Mesodermal cell (in vitro differentiated cells): ENCODE results near the gene BMERB1.

Experiments used
- H3K27ac ChIP-seq: 2 replicates; pipeline ENCODE4 v1.7.0; 2013; ENCODE audit warnings: mild to moderate bottlenecking, low read depth, low read length, moderate library complexity; ENCODE audit not compliant: severe bottlenecking
- H3K36me3 ChIP-seq: 2 replicates; pipeline ENCODE4 v1.7.1; 2013; ENCODE audit warnings: mild to moderate bottlenecking, low read length, moderate library complexity; ENCODE audit not compliant: control insufficient read depth, insufficient read depth
- H3K4me1 ChIP-seq: one replicate; pipeline ENCODE4 v1.7.1; 2013; ENCODE audit warnings: mild to moderate bottlenecking, low read length; ENCODE audit not compliant: insufficient read depth, control insufficient read depth, poor library complexity, severe bottlenecking
- H3K4me3 ChIP-seq: 2 replicates; pipeline ENCODE4 v1.7.0; 2013; ENCODE audit warnings: low read length, control low read depth, mild to moderate bottlenecking; ENCODE audit not compliant: insufficient read depth, poor library complexity, severe bottlenecking; ENCODE audit errors: extremely low read depth
- H3K9me3 ChIP-seq: 2 replicates; pipeline ENCODE4 v1.7.1; 2013; ENCODE audit warnings: mild to moderate bottlenecking, low read length, moderate library complexity; ENCODE audit not compliant: control insufficient read depth
- WGBS, 2 experiments: methylation state at CpG; one replicate each; pipeline ENCODE4 v1.1.5; 2013; ENCODE audit warnings: missing lambda C conversion rate in 2 of 2; ENCODE audit not compliant: insufficient coverage in 2 of 2; 5-methylcytosine and 5-hydroxymethylcytosine counted together

BMERB1 gene

DNA sequence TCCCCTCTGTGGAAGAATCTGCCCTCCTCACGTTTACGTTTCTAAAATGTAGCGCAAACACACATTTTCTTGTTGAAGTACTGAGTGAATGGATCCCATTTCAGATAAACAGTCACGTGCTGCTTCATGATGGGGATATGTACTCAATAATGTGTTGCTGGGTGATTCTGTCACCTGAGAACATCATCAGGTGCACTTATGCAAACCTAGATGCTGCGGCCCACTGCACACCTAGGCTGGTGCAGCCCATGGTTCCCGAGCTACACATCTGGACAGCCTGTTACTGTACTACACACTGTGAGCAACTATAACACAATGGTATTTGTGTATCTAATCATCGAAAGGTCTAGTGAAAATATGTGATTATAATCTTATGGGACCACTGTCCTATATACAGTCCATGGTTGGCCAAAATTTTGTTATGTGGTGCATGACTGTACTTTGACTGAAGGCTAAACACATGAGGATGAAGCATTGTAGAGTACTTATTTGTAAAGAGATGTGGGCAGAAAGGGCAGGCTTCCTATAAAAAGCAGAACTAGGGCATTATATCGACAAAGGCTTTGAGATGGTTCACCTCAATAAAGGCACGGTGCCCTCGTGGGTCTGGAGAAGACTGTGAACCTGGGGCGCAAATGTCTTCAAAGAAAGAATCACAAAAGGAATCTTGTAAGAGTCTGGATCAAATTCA, 182.2 kb downstream of the BMERB1 start:
- 98 to 99% methylated on average over 8 to 11 of the region's 11 CpGs for WGBS, 2 experiments
- Histone ChIP-seq H3K4me3 (no peak overlapping the region), H3K36me3 (peaks cover 89% of the 10 kb centered on the region), H3K4me1 (peaks cover 10% of the 10 kb centered on the region), H3K27ac (no peak overlapping the region), H3K9me3 (no peaks in the 10 kb centered on the region)

DNA sequence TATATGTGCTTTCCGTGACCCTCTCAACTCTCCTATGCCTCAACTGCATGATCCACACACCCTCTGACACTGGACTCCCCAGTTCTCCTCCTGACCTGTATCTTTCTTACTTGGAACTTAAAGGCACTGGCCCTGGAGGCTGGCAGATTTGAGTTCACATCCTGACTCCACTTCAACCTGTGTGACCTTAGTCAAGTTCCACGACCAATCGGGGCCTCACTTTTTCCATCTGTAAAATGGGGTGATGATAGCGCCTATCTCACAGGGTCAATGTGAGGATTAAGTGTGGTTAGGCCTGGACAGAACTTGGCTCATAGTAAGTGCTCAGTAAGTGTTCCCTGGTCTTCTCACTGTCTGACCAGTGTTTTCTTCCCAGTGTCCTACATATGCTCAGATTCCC, 183.5 kb downstream of the BMERB1 start:
- peaks cover 89% of the 10 kb centered on the region for H3K36me3 ChIP-seq
- H3K9me3 ChIP-seq: no peaks in the 10 kb centered on the region
- H3K27ac ChIP-seq: no peak overlapping the region
- 92 to 94% methylated on average over 1 to 2 of the region's 4 CpGs for WGBS, 2 experiments
- H3K4me3 ChIP-seq: no peak overlapping the region
- peaks cover 3% of the 10 kb centered on the region for H3K4me1 ChIP-seq

DNA sequence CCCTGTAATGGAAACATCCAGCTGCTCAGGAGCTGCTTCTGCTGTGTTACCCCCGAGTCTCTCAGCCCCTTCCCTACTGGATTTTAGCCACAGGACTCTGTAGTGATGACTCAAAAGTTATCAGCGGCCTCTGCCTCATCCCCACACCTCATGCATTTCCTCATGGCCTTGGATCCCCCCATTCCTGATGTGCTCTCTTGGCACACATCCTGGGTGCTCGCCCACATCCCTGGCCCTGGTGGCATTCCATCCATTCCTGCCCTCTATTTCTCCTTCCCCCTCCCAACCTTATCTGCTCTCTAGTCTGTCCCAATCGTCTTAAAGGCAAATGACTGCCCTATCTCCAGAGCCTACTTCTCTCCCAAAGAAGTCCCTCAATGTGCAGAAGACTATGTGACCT, 184.0 kb downstream of the BMERB1 start:
- Histone ChIP-seq H3K27ac (no peak overlapping the region), H3K4me1 (peaks cover 3% of the 10 kb centered on the region), H3K9me3 (no peaks in the 10 kb centered on the region), H3K36me3 (peaks cover 89% of the 10 kb centered on the region), H3K4me3 (no peak overlapping the region)
- WGBS, 2 experiments: 91 to 97% methylated on average over 4 of the region's 4 CpGs

DNA sequence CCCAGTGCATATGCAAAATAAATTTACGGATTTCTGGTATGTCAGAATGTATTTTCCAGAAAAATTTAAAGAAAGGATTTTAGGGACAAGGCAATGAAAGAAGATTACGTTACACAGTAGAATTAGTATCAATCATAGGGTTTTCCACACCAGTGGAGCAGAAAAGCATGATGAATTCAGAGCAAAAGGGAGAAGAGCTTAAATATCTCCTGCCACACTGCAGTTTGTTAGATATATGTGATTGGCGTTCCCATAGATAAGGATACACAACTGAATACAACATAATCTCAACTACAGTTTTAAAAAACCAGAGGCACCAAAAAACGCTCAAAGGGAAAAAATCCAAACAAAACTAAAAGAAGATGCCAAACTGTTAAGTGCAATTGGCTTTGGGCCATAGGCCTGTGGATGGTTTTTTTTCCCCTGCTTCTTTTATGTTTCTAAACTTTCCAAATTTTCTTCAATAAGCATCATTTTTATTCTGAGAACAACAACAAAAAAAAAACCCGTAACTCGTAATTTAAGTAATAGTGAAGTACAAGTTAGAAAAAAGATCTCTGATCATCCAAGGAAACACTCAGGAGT, 186.3 kb downstream of the BMERB1 start:
- Histone ChIP-seq H3K4me3 (no peak overlapping the region), H3K27ac (no peak overlapping the region), H3K36me3 (peaks cover 96% of the 10 kb centered on the region), H3K4me1 (peaks cover 3% of the 10 kb centered on the region), H3K9me3 (no peaks in the 10 kb centered on the region)
- WGBS, 2 experiments: 92 to 100% methylated on average over 1 to 2 of the region's 6 CpGs

DNA sequence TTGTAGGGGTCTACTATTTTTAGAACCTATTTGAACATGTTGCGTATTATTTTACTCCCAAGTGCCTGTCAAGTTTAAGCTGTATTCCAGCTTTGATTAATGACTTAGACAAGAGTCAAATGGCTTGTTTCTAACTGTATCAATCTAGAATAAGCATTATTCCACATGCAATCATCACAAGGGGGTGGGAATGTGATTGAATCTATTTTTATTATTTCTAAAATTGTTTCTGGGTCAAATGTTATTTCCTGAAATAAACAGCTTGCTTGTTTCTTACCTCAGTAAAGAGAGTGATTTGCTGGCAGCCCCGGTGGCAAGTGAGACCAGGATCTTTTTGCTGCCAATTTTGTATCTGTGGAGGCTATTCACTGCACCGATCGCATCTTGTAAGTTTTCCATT, 187.1 kb downstream of the BMERB1 start:
- Histone ChIP-seq H3K4me1 (peaks cover 3% of the 10 kb centered on the region), H3K9me3 (no peaks in the 10 kb centered on the region), H3K4me3 (no peak overlapping the region), H3K27ac (no peak overlapping the region), H3K36me3 (peaks cover 94% of the 10 kb centered on the region)
- WGBS, 2 experiments: 94 to 100% methylated on average over 3 of the region's 4 CpGs

DNA sequence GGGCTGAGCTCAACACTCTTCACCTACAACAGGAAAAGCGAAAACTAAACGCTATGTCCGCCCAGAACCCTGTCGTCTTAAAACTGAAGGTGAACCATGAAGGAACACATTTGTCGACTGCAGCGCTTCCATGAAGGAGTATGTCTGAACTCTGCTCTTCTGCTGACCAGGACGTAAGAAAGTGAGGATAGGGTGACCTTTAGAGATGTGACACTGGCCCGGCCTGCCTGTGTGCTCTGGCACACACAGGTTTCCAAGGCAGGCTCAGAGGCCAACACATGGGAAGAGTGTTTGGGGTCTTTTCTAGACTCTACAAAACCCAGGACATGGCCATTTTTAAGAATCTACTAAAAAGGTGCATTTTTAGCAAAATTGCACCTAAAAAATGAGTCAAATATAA, 187.5 kb downstream of the BMERB1 start:
- Histone ChIP-seq H3K36me3 (peaks cover 90% of the 10 kb centered on the region), H3K9me3 (no peaks in the 10 kb centered on the region), H3K4me1 (peaks cover 3% of the 10 kb centered on the region), H3K27ac (no peak overlapping the region), H3K4me3 (no peak overlapping the region)
- 96 to 100% methylated on average over 6 to 7 of the region's 8 CpGs for WGBS, 2 experiments

DNA sequence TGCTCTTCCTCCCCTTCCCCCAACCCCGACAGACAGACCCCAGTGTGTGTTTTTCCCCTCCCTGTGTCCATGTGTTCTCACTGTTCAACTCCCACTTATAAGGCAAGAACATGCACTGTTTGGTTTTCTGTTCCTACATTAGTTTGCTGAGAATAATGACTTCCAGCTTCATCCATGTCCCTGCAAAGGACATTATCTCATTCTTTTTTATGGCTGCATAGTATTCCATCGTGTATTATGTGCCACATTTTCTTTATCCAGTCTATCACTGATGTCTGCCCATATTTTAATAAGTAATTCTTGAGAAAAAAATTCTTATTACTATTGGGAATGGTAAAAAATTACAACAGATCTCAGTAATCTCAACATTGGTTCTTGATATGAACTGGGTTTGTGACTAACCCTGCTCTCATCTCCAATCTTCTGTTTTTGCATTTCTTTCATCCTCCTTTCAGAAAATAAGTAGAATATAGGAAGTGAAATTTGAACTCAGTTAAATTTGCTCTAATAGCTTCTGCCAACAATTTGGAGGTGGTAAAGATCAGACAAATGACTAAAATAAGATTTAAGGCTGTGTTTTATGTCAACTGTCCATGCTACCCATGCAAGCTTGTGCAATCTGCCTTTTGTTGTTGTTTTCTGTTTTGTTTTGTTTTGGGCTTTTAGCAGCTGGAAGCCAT, 197.5 kb downstream of the BMERB1 start:
- Histone ChIP-seq H3K27ac (no peak overlapping the region), H3K4me3 (no peak overlapping the region), H3K9me3 (no peaks in the 10 kb centered on the region), H3K4me1 (no peaks in the 10 kb centered on the region), H3K36me3 (peaks cover 83% of the 10 kb centered on the region)
- WGBS, 2 experiments: 100% methylated on average over 1 of the region's 2 CpGs; no CpG with 5 or more reads in 1 of the 2 experiments

DNA sequence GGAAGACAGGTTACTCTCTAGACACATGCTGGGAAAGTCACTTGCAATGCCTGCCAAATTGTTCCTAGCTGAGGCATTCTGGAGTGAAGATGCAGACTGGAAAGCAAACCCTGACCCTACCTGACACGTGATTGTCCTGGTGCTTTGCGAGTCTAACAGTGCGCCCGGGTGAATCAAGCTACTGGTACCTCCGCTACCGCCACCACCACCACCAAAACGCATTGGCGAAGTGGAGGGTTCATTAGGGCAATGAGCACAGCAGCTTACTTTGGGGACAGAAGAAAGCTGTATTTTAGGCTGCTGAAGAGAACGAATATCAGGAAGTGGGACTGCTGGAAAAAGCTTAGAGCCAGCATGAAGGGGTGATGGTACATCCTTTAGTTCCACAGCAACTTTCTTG, 201.5 kb downstream of the BMERB1 start:
- 95 to 97% methylated on average over 6 to 8 of the region's 9 CpGs for WGBS, 2 experiments
- Histone ChIP-seq H3K27ac (no peak overlapping the region), H3K36me3 (peaks cover 85% of the 10 kb centered on the region)

DNA sequence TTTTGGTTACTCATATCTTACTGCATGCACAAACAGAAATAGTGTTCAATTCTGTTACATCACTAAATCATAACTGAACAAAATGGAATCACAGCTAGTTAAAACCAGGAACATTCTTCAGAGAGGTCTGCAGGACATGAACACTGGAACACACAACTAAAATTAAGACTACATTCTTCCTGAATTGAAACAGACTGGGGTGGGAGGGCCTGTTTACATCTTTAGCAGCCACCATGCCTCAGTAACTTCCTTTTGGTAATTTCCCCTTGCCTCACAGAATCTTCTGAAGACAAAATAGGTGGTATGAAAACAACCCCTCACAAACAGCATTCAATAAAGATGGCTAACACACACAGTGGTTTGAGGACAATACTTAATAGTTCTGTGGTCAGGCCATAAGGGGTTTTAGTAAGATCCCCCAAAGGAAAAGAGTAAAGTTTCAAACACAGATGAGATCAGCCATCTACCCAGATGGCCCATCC, 202.0 kb downstream of the BMERB1 start:
- no peaks in the 10 kb centered on the region for H3K4me1 ChIP-seq
- peaks cover 80% of the 10 kb centered on the region for H3K36me3 ChIP-seq
- no peak overlapping the region for H3K27ac ChIP-seq

More for the DNA sequence above, 201.5 kb downstream of the BMERB1 start:
- Histone ChIP-seq H3K4me3 (no peak overlapping the region), H3K9me3 (no peaks in the 10 kb centered on the region), H3K4me1 (no peaks in the 10 kb centered on the region)

More for the DNA sequence above, 202.0 kb downstream of the BMERB1 start:
- H3K9me3 ChIP-seq: no peaks in the 10 kb centered on the region
- H3K4me3 ChIP-seq: no peak overlapping the region
